Stimulated activated CD4-positive, alpha-beta T cell treated with anti-CD3 and anti-CD28 coated beads, Interleukin-2, amount 100 ng/mL, for 4 hours (primary cell): Measurements from ENCODE around the gene UBE2O.

ENCODE experiments used
- DNase-seq: peaks from one replicate; pipeline ENCODE4 v3.0.0-alpha.2; 2020; ENCODE audit warnings: low read depth

Gene UBE2O

GRCh38 chr17:76485569-76485968, 32.6 kb upstream of the UBE2O start:
- DNase-seq = no peak

DNA sequence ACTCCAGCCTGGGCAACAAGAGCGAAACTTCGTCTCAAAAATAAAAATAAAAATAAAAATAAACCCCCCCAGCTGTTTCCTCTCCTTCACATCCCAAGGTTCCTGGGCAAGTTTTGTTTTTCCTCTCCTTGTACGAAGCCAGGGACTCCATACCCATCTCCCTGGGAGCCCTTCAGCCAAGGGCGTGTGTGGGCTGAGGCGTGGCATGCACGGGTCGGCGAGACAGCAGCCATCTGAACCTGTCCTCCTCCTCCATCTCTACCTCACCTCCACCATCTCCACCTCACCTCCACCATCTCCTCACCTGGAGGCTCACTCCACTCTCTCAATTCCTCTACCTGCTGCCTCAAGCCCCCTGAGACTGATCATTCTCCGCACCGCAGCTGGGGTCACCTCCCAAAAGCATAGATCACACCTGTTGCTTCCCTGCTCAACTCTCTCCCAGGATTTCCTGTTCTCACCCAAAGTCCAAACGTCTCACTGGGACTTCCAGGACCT, 31.3 kb upstream of the UBE2O start:
- no peak for DNase-seq

GRCh38 chr17:76481071-76481655, 28.2 kb upstream of the UBE2O start:
- DNase-seq = no peak

DNA sequence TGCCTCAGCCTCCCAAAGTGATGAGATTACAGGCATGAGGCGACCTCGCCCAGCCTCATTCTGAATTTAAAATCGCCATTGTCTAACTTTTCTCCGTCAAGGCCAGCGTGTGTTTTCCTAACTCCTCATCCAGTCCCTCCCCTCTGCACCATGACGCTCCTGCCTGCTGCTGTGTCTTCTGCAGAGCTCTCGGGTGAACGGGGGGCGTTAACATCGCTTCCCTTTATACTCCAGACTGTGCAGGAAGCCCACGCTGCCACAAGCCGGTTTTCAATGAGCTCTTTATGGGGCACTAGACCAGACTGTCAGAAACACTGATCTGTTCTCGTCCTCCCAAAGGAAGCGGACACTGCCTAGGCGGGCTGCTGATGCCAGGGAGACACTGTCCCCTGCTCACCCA, 27.7 kb upstream of the UBE2O start:
- no peak for DNase-seq

GRCh38 chr17:76479515-76480060, 26.6 kb upstream of the UBE2O start:
- no peak for DNase-seq

DNA sequence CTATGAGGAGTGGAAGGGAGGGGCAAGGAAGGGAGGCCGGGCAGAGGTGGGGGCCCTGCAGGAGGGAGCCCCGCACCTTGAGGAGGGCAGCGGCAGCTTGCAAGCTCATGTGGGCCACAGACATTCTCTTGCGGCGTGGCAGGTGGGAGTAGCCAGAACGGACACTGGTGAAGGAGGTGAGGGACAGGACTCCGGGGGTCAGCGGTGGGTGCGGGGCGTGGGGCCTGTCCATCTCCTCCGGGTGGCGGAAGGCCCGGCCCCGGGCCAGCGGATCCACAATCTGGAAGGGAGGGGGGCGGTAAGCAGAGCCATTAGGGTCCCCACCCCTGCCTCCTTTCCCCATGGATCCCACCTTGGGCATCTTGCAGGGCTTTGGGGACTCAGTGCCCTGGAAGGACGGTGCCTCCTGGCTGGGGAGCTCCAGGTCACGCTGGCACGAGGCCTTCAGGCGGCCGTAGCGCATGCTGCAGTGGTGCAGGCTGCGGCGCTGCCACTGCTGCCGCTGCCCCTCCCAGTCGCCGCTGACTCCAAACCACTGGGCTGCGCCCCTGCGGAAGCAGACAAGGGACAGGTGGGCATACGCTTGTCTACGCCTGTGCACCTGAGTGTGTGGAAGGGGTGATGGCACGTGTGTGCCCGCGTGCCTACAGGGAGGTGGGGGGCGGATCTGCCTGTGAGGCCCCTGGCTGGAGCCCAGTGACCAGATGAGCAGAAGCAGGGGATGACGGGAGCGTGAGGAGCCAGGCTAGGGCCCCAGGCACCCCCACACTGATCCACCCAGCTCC, 26.0 kb upstream of the UBE2O start:
- DNase-seq = no peak

- no peak for DNase-seq
Measured at GRCh38 chr17:76478097-76478496, 25.1 kb upstream of the UBE2O start.

- DNase-seq = no peak
Measured at GRCh38 chr17:76477576-76477975, 24.6 kb upstream of the UBE2O start.

- no peak for DNase-seq
Measured at GRCh38 chr17:76476736-76477135, 23.8 kb upstream of the UBE2O start.

DNA sequence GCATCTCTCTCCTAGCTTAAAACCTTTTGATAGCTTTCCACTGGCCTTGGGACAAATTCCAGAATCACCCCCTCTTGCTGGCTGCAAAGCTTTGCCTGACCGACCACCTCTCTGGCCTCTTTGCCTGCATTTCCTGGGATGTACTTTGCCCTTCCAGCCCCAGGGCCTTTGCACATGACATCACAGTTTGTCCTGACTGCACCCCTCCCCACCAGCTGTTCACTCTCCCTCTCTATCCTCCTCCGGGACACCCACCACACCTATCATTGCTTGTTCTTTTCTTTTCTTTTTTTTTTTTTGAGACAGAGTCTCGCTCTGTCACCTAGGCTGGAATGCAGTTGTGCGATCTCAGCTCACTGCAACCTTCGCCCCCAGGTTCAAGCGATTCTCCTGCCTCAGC, 22.4 kb upstream of the UBE2O start:
- no peak for DNase-seq

DNA sequence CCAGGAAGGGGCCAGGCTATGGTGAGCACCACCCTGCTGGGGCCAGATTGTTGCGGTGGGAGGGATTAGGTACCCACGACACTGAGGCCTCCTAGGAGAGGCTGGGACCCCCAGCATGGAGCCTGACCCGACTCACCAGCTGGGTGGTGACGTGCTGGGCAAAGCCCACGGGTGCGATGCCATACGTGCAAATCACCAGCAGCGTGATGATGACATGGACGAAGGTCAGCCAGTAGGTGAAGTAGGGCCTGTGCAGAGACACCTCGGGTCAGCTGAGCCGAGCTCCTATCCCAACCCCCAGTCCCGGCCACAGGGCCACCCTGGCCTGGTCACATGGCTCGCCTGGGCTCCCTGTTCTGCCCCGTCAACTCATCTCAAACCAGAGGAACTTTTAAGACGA, 21.9 kb upstream of the UBE2O start:
- no peak for DNase-seq

DNA sequence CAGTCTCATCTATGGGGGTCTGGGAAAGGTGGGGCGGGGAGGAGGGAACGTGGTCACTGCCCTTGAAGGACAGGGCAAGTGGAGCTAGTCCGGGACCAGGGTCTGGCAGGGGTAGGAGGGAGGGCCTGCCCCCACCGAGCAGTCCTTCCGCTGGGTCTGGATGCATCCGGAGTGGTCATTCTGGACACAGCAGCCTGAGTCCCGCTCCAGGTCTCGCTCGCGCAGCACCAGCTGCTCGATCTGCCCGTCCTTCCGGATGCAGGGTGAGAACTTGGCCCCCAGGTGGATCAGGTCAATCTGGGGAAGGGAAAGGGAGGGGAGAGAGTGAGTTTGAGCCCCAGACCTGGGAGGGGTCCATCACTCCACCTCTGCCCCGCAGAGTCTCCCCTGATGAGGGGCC, 21.3 kb upstream of the UBE2O start:
- no peak for DNase-seq

GRCh38 chr17:76473541-76473985, 20.6 kb upstream of the UBE2O start:
- no peak for DNase-seq

- no peak for DNase-seq
Measured at GRCh38 chr17:76472726-76473125, 19.8 kb upstream of the UBE2O start.

DNA sequence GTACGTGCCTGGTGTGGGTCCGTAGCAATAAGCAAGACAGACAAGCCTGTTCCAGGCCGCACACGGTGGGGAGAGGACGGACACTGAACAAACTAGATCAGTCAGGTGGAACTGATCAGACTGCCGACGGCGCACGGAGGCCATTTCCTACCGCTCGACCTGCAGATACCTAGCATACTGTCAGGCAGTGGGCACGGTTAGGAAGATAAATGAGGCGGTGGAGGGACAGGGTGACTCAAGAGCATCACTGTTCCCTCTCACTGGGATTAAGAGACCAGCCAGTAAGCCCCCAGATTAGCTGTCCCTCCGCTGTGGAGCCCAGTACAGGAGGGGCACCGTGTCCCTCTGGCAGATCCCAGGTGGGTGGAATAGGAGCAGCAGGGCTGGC, 19.3 kb upstream of the UBE2O start:
- DNase-seq = no peak

DNA sequence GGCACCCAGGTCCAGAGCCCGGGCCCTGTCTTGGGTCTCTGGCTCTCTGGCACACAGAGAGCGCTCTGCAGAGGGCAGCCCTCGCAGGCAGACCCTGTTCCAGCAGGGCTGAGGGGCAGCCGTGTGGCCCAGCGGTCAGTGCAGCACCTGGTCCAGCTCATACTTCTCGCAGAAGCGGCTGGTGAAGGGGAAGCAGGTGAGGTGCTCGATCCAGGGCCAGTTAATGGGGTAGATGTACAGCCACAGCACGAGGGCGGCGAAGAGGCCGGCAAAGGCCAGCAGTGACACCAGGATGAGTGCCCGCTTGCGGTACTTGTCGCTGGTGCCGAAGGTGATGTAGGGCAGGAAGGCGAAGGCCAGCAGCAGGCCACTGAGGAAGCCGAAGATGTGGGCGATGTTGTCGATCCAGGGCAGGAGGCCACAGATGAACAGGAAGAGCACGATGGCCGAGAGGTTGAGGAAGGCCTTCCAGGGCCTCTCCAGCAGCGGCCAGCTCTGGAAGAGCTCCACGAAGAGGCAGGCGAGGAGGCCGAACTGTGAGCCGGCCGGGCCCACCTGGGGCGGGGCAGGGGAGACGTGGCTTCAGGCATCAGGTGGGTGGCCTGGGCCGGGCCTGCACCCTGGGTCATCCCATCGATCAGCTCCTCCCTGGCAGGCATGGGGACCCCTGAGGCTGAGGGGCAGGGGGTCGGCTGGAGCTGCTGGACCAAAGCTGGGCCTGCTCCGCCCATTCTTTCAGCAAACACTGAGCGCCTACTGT, 18.7 kb upstream of the UBE2O start:
- DNase-seq = no peak

- no peak for DNase-seq
Measured at GRCh38 chr17:76469991-76470739, 17.2 kb upstream of the UBE2O start.

GRCh38 chr17:76469076-76469990, 16.4 kb upstream of the UBE2O start:
- DNase-seq = no peak

GRCh38 chr17:76468634-76469010, 15.7 kb upstream of the UBE2O start:
- no peak for DNase-seq

GRCh38 chr17:76467809-76468633, 15.1 kb upstream of the UBE2O start:
- no peak for DNase-seq
